CD4-positive, alpha-beta T cell treated with Interleukin-15 for 4 hours (primary cell): ENCODE results near the gene BIN1.

Experiments
- DNase-seq: peaks from one replicate; pipeline ENCODE4 v3.0.0-alpha.2; 2020; ENCODE audit warnings: low spot score

The BIN1 gene

DNA sequence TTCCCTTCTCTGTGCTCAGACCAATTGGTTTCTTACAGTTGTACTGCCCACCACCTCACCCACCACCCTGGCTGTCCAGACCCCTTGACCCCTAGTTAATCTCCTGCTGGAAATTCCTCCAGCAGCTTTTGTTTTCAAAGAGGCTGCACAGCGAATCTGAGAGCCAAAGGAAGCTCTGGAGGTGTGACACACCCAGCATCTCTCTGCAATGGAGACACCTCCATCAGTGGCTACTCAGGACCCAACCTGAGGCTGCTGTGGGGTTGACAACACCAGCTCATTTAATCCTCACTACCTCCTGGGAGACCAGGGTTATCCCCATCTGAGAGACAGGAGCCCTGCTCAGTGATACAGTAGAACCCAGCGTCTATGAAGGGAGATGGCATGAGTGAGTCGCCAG is 86.4 kb downstream of the BIN1 start:
- DNase-seq = no peak

DNA sequence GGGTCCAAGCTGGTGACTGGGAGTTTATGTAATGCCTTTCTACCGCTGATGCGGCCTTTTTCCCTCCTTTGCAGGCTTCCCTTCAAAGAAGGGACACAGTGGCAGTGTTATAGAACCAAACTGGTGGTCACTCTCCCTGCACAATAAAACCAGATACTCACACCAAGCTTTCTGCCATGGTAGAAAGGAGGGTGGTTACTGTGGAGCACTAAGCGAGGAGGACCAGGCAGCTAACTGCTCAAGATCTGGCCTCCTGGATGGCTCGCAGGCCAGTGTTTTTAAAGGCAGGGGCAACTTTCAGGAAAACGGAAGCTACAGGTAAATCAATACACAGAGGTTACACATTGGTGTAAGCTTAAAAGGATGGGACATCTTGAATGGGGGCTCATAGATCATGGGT is 89.4 kb downstream of the BIN1 start:
- DNase-seq = no peak

GRCh38 chr2:127016329-127016728 is 90.6 kb downstream of the BIN1 start:
- DNase-seq = no peak

GRCh38 chr2:127015106-127015910 is 91.6 kb downstream of the BIN1 start:
- DNase-seq = no peak

- no peak for DNase-seq
Observed at GRCh38 chr2:127014630-127015029, 92.3 kb downstream of the BIN1 start.

DNA sequence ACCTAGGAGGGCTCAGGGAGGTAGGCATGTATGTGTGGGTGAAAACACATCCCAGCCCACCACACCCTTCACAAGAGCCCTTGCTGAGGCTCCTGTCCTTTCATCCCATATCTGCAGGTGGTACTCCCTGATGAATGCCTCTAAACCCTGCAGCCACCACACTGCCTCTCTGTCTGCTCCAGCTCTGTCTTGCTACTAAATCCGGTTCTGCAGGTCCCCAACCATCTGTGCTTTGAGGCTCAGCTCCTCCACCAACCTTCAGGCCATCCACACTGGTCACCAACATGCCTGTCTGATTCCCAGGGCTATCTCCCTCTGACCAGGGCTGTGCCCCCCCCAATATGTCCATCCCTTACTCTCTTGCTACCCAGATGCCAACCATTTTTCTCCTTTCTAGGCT is 92.7 kb downstream of the BIN1 start:
- DNase-seq = no peak

GRCh38 chr2:127012868-127013267 is 94.1 kb downstream of the BIN1 start:
- no peak for DNase-seq

- DNase-seq = no peak
Observed at GRCh38 chr2:127012215-127012614, 94.7 kb downstream of the BIN1 start.

GRCh38 chr2:127011796-127012195 is 95.2 kb downstream of the BIN1 start:
- DNase-seq = no peak

DNA sequence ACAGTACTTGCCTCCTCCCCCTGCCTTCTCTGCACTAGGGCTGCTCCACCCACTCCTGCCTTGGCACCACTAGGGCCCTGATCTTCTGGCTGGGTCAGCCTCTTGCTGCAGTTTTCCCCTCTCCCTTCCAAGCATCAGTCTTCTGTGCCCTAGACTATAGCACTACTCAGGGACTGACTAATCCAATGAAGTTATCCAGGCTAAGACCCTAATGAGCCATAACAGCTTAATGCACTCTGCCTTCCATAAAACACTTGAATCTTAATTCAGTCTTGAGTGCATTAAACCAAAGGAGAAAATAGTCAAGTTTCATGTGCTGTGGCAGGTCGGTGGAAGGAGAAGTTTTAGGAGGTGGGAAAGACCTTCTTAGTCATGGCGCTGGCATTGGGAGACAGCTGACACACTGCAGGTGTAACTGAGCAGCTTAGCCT is 95.7 kb downstream of the BIN1 start:
- no peak for DNase-seq

GRCh38 chr2:127008265-127009015 is 98.5 kb downstream of the BIN1 start:
- DNase-seq = no peak

DNA sequence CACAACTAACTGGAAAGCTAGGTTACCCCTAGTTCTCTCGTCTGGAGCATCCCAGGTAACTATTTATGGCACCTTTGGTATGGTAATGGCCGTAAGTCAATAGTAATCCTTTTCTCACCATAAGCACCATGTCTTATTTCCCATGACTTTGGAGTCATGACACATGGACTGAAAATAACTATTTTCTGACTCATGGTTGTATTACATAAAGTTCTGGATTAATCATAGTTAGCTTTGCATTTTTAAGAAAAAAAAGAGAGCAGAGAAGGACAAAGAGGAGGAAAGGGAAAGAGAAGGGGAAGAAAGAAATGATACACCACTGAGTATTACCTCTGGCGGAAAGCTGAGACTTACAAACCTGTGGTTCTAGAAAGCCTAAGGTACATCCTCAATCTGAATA is 99.3 kb downstream of the BIN1 start:
- DNase-seq = no peak

GRCh38 chr2:127006962-127007361 is 100.0 kb downstream of the BIN1 start:
- no peak for DNase-seq

- DNase-seq = no peak
Observed at GRCh38 chr2:127004893-127005600, 101.9 kb downstream of the BIN1 start.

DNA sequence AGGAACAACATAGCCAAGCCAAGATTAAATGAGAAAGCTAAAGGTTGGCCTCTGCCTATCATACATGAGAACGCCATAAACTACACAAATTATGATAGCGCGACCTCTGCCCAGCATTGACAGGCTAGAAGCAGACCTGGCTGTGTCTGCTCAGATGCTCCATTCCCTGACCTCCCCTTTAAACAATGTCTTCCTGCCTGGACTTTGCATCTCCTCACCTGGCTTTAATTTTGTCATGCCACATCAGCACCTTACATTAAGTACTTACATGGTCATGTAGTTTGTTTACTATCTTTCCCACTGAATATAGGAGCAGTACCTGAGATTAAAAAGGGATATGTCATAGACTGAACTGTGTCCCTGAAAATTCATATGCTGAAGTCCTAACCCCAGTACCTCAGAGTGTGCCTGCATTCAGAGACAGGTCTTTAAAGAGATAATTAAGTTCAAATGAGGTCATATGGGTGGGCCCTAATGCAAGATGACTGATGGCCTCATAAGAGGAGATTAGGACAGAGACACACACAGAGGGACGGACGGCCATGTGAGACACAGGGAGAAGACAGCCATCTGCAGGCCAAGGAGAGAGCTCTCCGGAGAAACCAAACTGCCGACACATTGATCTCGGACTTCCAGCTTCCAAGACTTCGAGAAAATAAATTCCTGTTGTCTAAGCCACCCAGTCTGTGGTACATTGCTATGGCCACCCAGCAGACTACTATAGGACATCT is 103.7 kb downstream of the BIN1 start:
- DNase-seq = no peak

DNA sequence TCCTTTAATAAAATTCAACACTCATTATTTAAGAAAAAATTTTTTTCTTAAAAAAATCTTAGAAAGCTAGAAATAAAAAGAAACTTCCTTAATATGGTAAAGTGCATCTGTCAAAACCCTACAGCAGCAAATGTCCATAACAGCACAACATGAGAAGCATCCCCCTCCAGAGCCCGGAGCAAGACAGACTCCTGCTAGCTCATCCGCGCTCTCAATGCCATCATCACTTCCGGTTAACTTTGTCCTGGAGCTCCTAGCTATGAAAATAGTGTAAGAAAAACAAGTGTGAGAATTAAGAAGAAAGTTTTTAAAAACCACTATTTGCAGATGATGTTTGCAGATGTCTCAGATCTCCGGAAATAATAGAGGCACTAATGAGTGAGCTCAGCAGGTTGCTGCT is 105.2 kb downstream of the BIN1 start:
- no peak for DNase-seq

- DNase-seq = no peak
Observed at GRCh38 chr2:127000937-127001336, 106.0 kb downstream of the BIN1 start.

- DNase-seq = no peak
Observed at GRCh38 chr2:127000194-127000593, 106.8 kb downstream of the BIN1 start.

DNA sequence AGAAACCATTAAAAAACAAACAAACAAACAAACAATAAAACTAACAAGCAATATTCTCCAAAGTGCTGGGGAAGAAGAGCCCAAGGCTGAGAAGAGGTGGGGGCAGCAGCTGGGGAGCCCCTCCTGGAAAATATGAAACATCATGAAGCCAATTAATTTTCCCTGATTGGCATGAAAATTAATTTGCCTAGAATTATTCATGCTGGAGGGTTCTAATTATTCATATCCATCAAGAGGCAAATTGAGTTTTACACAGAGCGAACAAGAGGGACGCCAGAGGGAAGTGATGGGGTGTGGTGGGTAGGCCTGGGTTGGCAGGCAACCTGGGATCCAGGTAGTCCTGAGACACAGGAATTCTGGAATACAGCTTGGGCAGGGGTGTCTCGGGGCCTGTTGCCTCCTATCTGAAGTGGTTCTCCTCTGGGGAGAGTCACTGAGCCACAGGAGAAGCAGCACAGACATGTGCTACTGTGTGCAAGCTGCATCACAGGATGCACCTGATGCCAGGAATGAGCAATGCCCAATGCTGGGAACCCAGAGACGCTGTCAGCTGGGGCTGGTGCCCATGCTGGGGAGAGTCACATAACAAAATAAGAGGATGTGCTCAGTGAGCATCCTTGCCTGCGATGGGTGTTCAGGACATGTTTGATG is 107.7 kb downstream of the BIN1 start:
- no peak for DNase-seq

DNA sequence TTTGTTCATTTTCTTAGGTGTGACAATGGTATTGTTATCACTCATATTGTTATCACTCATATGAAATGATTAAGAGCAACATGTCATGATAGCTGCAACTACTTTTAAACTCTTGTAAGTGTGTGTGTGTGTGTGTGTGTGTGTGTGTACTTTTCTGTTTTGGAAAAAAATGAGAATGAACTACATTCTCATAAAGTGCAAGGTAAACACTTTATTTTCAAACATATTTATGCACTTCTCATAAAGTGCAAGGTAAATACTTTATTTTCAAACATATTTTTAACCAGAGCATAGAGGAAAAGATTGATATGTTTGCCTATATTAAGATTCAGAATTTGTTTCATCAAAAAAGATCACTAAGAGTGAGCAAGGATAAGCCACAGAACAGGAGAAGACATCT is 108.5 kb downstream of the BIN1 start:
- DNase-seq = no peak
